ENCODE data around the gene SLC39A11. TPM values are rescaled to one million over a fixed set of nuclear protein-coding genes. Genes with fewer than 3 reads are reported as not detected.

The SLC39A11 gene
- total RNA-seq, 2 experiments from 2014 or later = 9.7 to 12.2 TPM

DNA sequence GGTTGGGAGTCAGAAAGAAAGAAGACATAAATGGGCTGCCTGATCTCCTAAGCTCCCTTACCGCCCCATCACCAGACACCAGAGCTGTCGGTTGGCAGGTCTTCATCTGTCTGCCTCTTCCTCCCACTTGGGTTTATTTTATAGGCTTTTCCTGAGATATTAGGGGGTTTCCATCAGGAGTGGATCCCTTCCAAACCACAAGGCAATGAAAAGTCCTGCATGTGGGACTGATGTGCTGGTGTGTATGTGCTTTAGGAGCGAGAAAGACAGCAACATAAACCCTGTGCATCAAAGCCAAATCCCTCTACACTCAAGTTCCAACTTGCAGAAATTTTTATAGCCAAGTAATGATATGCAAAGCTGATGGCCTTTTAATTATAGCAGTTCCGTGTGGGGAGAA lies 389.5 kb downstream of the SLC39A11 start:
- no peaks in the 10 kb centered on the region for H3K27me3 Mint-ChIP-seq
- no peaks in the 10 kb centered on the region for H3K36me3 Mint-ChIP-seq (ENCODE audit: low read depth)
- H3K27ac Mint-ChIP-seq = no peak overlapping the region
- ChIA-PET POLR2A (no interaction called here), CTCF (interaction anchor here (0.6 kb wide), 1 partner anchor 462 kb away, joined by 3 read pairs; the partner anchor contains the start of gene SSTR2)
- DNase-seq = no peak
- Histone ChIP-seq H3K27ac (ENCODE audit: low read depth in 1 of 2, low read length in 2 of 2) (no peak overlapping the region), H3K27me3 (ENCODE audit: control insufficient read depth in 1 of 2, insufficient read depth in 2 of 2, low read length in 2 of 2) (no peaks in the 10 kb centered on the region), H3K9me3 (ENCODE audit: control insufficient read depth in 1 of 2, insufficient read depth in 1 of 2, low read length in 2 of 2) (no peaks in the 10 kb centered on the region), H3K4me1 (ENCODE audit: insufficient read depth, low read length) (no peaks in the 10 kb centered on the region), H3K36me3 (ENCODE audit: insufficient read depth, low read length) (no peaks in the 10 kb centered on the region), H3K4me3 (ENCODE audit: low read length) (no peak overlapping the region)
- no peak for ATAC-seq (ENCODE audit: poor library complexity)
- peaks cover 5% of the 10 kb centered on the region for H3K9me3 Mint-ChIP-seq
- TF ChIP-seq, protein P1, sequence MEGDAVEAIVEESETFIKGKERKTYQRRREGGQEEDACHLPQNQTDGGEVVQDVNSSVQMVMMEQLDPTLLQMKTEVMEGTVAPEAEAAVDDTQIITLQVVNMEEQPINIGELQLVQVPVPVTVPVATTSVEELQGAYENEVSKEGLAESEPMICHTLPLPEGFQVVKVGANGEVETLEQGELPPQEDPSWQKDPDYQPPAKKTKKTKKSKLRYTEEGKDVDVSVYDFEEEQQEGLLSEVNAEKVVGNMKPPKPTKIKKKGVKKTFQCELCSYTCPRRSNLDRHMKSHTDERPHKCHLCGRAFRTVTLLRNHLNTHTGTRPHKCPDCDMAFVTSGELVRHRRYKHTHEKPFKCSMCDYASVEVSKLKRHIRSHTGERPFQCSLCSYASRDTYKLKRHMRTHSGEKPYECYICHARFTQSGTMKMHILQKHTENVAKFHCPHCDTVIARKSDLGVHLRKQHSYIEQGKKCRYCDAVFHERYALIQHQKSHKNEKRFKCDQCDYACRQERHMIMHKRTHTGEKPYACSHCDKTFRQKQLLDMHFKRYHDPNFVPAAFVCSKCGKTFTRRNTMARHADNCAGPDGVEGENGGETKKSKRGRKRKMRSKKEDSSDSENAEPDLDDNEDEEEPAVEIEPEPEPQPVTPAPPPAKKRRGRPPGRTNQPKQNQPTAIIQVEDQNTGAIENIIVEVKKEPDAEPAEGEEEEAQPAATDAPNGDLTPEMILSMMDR (IDR thresholded peaks at IDR 0.05) = no peak
- intact Hi-C loops (cut with DNase I, micrococcal nuclease) = no loop called here
- H3K4me1 Mint-ChIP-seq (ENCODE audit: low read depth) = no peaks in the 10 kb centered on the region
- H3K4me3 Mint-ChIP-seq = no peak overlapping the region

DNA sequence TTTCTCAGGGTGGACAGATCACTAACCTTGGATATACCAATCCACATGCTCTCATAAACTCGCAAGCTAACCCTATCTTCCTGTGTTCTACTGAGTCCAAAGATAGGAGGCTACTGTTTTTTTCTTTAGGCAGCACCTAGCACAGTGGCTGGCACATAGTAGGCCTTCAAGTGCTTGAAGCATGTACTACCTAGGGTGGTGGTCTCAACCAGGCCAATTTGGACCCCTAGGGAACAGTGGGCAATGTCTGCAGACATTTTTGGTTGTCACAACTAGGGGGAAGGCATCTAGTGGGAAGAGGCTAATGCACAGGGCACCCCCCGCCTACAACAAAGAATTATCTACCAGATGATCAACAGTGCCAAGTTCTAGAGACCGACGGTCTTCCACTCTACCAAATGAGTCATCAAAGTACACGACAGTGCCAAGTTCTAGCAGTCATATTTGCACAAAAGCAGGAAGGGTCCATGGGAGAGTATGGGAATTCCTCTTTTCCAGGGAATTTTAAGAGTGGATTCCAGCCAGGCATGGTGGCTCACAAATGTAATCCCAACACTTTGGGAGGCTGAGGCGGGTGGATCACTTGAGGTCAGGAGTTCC lies 390.3 kb downstream of the SLC39A11 start:
- TF ChIP-seq, protein P1 (IDR thresholded peaks at IDR 0.05) = no peak
- no peaks in the 10 kb centered on the region for H3K27me3 Mint-ChIP-seq
- H3K27ac Mint-ChIP-seq = no peak overlapping the region
- H3K4me3 Mint-ChIP-seq = no peak overlapping the region
- intact Hi-C loops (cut with DNase I, micrococcal nuclease) = no loop called here
- no peak overlapping the region for H3K4me3 ChIP-seq (ENCODE audit: low read length)
- ChIA-PET POLR2A (no interaction called here), CTCF (no interaction called here)
- H3K36me3 Mint-ChIP-seq (ENCODE audit: low read depth) = no peaks in the 10 kb centered on the region
- no peaks in the 10 kb centered on the region for H3K4me1 Mint-ChIP-seq (ENCODE audit: low read depth)
- no peaks in the 10 kb centered on the region for H3K9me3 ChIP-seq (ENCODE audit: control insufficient read depth in 1 of 2, insufficient read depth in 1 of 2, low read length in 2 of 2)
- no peak for ATAC-seq (ENCODE audit: poor library complexity)
- H3K9me3 Mint-ChIP-seq = peaks cover under 1% of the 10 kb centered on the region
- H3K36me3 ChIP-seq (ENCODE audit: insufficient read depth, low read length) = no peaks in the 10 kb centered on the region
- H3K27ac ChIP-seq (ENCODE audit: low read depth in 1 of 2, low read length in 2 of 2) = no peak overlapping the region
- no peaks in the 10 kb centered on the region for H3K4me1 ChIP-seq (ENCODE audit: insufficient read depth, low read length)
- DNase-seq = no peak
- H3K27me3 ChIP-seq (ENCODE audit: control insufficient read depth in 1 of 2, insufficient read depth in 2 of 2, low read length in 2 of 2) = no peaks in the 10 kb centered on the region

DNA sequence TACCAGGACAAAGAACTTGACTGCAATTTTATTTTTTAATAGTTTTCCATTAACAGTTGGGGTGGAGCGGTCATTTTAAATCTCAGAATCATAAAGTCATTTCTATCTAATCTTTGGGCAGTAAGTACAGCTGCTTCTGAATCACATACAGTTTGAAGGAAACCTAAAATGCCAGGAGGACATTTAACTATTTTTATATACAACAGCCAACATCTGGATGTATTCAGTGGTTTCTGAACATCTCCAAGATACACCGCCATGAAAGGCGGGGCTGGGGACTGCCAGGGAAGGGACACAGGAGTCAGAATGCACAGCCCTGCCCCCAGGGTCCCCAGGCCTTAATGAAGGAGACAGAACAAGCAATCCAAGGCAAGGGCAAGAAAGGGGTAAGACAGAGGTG lies 392.3 kb downstream of the SLC39A11 start:
- no peaks in the 10 kb centered on the region for H3K9me3 ChIP-seq (ENCODE audit: control insufficient read depth in 1 of 2, insufficient read depth in 1 of 2, low read length in 2 of 2)
- intact Hi-C loops (cut with DNase I, micrococcal nuclease) = no loop called here
- H3K4me1 Mint-ChIP-seq (ENCODE audit: low read depth) = no peaks in the 10 kb centered on the region
- H3K27me3 Mint-ChIP-seq = no peaks in the 10 kb centered on the region
- DNase-seq (no peak), ATAC-seq (ENCODE audit: poor library complexity) (no peak)
- H3K4me3 Mint-ChIP-seq = no peak overlapping the region
- no peaks in the 10 kb centered on the region for H3K36me3 Mint-ChIP-seq (ENCODE audit: low read depth)
- no peaks in the 10 kb centered on the region for H3K9me3 Mint-ChIP-seq
- no peaks in the 10 kb centered on the region for H3K27me3 ChIP-seq (ENCODE audit: control insufficient read depth in 1 of 2, insufficient read depth in 2 of 2, low read length in 2 of 2)
- no peaks in the 10 kb centered on the region for H3K4me1 ChIP-seq (ENCODE audit: insufficient read depth, low read length)
- H3K27ac ChIP-seq (ENCODE audit: low read depth in 1 of 2, low read length in 2 of 2) = no peak overlapping the region
- no peak overlapping the region for H3K4me3 ChIP-seq (ENCODE audit: low read length)
- no peak overlapping the region for H3K27ac Mint-ChIP-seq
- no peaks in the 10 kb centered on the region for H3K36me3 ChIP-seq (ENCODE audit: insufficient read depth, low read length)
- ChIA-PET POLR2A (no interaction called here), CTCF (no interaction called here)
- TF ChIP-seq, protein P1 (IDR thresholded peaks at IDR 0.05) = no peak
